GM18867 (cell line): ENCODE data around the gene GMDS.

ENCODE experiments used
- ATAC-seq: cut with Tn5 transposase; IDR thresholded peaks from one replicate; pipeline ENCODE4 v1.9.1; 2021; ENCODE audit warnings: mild to moderate bottlenecking, moderate library complexity; ENCODE audit not compliant: unreplicated experiment

GMDS gene

DNA sequence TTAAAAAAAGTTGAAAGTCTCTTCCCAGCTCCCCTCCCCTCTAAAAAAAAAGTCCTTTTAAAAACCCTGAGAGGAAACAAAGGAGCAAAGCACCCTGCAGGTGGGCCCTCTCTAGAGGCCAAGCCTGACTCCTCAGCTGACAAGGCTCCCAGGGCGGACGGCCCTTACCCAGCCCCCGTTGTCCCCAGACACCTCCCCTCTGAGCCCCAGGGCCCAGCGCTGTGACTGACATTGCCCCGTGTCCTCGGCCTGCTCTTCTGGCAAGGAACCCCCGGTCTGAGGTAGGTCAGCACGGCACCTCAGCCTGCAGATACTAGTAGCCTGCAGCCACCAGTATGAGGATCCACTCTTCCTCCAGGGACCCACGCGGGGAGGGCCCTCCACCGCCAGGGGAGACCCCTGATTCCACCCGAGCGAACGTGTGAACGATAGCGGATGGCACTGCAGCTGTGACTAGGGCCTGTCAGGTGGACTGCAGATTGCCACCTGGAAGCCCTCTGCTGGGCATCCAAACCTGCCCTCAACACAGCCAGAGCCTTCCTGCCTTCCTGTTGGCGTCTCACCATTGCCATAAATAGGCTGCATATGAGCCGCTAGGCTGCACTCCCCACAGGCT is 601.5 kb downstream of the GMDS start:
- ATAC-seq = no peak

- ATAC-seq = no peak
These were observed 602.3 kb downstream of the GMDS start for GRCh38 chr6:1643111-1643510.

DNA sequence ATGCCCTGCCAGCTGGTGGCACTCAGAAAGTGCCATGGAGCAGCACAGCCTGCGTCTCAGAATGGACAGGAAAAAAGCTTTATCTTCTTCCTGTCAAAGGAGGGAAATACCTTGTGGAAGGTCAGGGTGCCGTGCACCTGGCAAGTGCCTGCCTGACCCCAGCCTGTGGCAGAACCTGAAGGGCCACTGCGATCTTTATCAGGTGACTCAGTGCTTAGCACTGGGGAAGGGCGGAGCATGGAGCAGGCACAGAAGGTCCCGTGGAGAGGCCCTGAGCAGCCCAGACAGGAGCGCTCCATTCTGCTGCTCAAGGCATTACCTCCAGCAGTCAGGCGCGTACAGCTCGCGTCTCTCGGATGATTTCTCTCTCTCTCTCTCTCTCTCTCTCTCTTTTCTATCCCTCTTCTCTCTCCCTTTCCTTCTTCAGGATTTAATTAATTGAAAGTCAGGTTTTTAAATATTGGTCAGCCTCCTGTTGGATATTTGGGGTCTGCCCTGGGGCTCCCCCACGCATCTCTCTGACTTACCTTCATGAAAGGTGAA is 604.0 kb downstream of the GMDS start:
- no peak for ATAC-seq

- ATAC-seq = no peak
These were observed 604.9 kb downstream of the GMDS start for GRCh38 chr6:1640476-1640875.

DNA sequence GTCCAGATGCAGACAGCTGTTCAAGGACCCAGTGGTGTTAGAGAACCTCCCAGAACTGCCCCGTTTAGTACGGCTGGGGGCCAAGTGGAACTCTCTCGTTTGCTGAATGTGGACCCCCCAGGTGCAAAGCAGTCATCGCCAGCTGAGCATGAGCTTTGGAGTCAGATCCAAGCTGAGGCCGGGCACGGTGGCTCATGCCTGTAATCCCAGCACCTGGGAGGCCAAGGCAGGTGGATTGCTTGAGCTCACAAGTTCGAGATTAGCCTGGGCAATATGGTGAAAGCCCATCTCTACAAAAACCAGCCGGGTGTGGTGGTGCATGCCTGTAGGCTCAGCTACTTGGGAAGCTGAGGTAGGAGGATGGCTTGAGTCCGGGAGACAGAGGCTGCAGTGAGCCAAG is 606.0 kb downstream of the GMDS start:
- ATAC-seq = no peak

- ATAC-seq = no peak
These were observed 608.2 kb downstream of the GMDS start for GRCh38 chr6:1636971-1637871.

DNA sequence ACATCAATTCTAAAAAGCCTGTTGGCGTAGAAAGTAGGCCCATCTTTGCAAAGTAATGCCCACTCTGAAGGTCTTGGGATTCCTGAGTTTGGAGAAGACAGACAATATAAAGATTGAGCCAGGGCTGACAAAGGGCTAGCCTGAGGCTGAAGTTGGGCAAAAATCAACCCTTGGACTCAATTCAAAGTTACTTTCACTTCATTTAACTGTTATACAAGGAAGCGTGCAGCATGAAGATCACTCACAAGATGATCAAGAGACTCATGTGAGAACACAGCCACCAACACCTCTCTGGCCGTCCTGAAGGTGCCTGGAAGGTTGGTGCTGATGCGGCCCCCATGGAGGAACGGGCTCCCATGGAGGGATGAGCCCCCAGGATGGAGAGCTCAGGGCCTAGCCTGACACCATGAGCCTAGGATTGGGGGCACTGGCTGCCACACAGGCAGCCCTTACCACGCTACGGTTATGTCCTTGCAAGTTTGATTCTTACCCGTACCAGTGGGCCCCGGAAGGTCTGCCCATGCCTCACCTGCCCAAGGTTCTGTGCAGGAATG is 609.1 kb downstream of the GMDS start:
- no peak for ATAC-seq

- no peak for ATAC-seq
These were observed 609.9 kb downstream of the GMDS start for GRCh38 chr6:1635305-1636010.

DNA sequence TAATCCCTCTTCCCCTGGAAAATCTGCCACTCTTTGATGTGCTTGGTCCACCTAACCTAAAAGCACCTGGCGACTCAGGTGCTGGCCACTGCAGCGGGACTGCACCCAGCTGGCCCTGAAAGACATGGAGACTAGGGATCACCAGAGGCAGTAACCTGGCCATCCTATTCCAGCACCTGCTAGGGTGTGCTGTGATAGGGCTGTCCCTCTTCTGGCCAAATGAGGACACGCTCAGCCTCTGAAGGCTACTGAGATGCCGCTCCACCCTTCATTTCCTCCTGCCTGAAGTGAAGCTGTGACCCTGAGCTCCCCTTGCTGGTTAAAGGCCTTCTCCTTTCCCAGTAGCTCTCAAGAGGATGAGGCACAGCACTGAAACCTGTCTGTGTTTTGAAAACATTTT is 611.3 kb downstream of the GMDS start:
- ATAC-seq = no peak

DNA sequence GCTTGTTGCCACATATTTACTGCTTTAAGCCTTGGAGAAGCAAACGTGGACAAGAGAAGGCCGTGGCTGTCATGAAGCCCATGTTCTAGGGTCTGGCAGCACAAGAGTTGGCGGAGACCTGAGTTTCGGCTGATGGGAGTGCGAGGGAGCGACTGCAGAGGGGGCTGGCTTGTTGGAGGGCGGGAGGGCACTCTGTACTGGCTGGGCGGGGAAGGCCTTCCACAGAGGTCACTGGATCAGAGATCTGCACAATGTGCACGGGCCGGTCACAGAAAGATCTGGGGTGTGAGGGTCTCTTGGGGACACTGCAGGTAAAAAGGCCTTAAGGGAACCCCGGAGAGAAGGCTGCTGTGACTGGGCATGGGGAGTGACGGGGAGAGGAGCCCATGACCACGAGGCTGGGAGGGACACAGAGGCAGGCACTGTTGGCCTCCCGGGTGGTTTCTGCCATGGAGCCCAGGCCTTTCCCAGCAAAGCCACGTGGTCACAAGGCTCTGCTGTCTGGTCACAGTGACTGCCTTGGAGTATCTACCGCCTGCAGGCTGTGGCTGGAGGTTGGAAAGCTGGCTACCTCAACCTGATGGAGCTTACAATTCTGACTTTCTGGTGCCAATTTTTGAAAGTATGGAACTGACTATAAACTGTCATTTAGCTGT is 611.9 kb downstream of the GMDS start:
- no peak for ATAC-seq

GRCh38 chr6:1631251-1631650 is 614.2 kb downstream of the GMDS start:
- no peak for ATAC-seq

GRCh38 chr6:1630771-1631217 is 614.6 kb downstream of the GMDS start:
- no peak for ATAC-seq

DNA sequence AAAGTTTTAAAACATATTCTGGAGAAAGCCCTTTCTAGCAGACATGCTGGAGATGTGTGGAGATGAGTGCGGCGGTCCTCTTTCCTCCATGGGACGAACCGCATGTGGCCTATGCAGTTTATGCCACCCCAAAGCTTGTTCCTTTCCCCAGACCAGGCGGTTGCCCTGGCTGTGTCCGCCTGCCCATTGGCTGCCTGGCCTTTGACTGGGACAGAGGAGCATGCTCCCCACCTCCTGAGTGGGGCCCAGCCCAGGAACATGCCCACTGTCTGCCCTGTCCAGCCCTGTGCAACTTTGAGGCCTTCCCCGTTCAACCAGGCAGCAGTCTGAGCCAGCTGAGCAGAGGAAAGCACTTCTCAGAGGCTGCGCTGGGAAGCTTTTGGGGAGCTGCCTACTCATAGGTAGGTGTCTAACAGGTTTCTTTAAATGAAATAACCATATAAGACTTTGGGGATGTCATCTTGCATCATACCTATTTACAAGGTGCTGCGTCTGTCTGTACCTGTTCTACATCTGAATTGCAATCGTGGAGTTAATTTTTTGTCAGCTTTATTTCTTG is 615.1 kb downstream of the GMDS start:
- no peak for ATAC-seq

- ATAC-seq = no peak
These were observed 616.1 kb downstream of the GMDS start for GRCh38 chr6:1629316-1629715.

DNA sequence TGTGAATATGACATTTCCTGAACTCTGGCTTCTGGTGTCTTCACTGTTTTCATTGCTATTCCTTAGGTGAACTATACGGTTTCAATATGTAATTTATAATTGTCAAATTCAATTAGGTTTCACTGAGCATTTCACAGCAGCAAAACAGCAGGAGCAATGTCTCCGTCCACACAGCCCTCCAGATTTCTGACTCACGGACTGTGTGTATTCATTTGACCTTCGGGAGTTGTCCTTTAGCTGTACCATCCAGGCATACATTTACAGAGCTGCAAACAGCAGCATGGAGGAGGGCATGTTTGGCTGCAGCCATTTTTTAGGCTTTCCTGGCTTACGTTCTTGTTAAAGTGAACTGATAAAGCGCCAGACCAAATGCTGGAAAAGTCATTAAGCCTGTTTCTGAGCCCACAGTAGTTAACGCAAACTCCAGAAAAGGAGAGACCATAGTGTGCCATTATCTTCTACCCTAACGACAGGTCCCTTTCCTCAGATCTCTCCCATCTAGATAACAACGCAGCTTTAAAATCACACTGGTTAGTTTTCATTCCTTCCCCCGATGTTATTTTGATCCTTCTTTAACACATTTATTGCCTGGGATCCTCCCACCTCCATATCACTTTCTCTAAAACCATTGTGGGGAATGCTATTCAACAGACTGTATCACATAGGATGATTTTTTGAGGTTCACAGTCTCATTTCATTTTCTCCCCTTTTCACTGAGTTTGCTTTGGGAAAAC is 617.4 kb downstream of the GMDS start:
- no peak for ATAC-seq

DNA sequence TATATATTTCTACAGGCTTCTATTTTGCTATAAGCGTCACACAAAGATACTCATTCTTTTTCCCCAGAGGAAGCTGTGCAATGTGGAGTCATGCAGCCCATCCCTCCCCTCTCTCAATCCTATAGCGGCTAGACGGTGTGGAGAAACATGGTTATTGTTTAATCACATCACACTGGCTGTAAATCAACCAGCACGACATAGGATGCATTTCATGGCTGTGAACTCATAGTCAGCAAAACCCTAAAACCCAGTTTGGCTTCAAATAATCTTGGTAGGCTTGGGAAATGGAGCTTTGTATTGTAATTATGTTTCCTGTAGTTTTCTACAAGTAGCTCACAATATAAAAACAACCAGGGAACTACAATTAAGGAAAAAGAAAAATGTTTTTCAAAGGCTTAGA is 618.9 kb downstream of the GMDS start:
- no peak for ATAC-seq

- no peak for ATAC-seq
These were observed 619.5 kb downstream of the GMDS start for GRCh38 chr6:1625794-1626435.

GRCh38 chr6:1624851-1625781 is 620.3 kb downstream of the GMDS start:
- peak; percentile 36 for ATAC-seq
